Sigmoid colon (tissue), 7 donors: Measurements from ENCODE around the gene BPIFB2. TPM values are rescaled to one million over a fixed set of nuclear protein-coding genes. Genes with fewer than 3 reads are reported as not detected.
"Not testable (repeated sequence)": the region's sequence is repeated elsewhere in the genome, so short reads cannot be mapped to it uniquely, and the experiment has no call there.

Experiments
- DNase-seq: peaks from one replicate; pipeline ENCODE4 v3.0.0-alpha.2; 2019
- H3K27ac ChIP-seq, 4 donors: fragments of 200-600 bp; sonication (generic); one replicate each; pipeline ENCODE4 v1.5.1; 2016 to 2019; ENCODE audit warnings: mild to moderate bottlenecking in 1 of 4
- H3K27me3 ChIP-seq, 3 donors: fragments of 200-600 bp; sonication (generic); one replicate each; pipeline ENCODE4 v1.5.1; 2019; ENCODE audit warnings: mild to moderate bottlenecking in 1 of 3
- H3K36me3 ChIP-seq, 4 donors: fragments of 200-600 bp; sonication (generic); one replicate each; pipeline ENCODE4 v1.5.1; 2016 to 2019
- H3K4me1 ChIP-seq, 4 donors: fragments of 200-600 bp; sonication (generic); one replicate each; pipeline ENCODE4 v1.5.1; 2017 to 2019
- H3K4me3 ChIP-seq, 4 donors: fragments of 200-600 bp; sonication (generic); one replicate each; pipeline ENCODE4 v1.5.1; 2017 to 2019; ENCODE audit warnings: mild to moderate bottlenecking in 2 of 4, moderate library complexity in 1 of 4
- H3K9me3 ChIP-seq, 4 donors: fragments of 200-600 bp in 3 of 4; sonication (generic) in 3 of 4; one replicate each; pipeline versions ENCODE4 v1.5.1 to v1.6.1; 2013 to 2019
- EP300 ChIP-seq, 4 donors: sonication (generic); formaldehyde crosslinking; IDR thresholded peaks; one replicate each; pipeline ENCODE4 v1.6.1; 2017; ENCODE audit warnings: antibody characterized with exemption in 4 of 4
- POLR2A ChIP-seq, 2 donors: fragments of 450-650 bp; IDR thresholded peaks; one replicate each; pipeline ENCODE4 v1.6.1; 2016; ENCODE audit warnings: antibody characterized with exemption in 2 of 2, mild to moderate bottlenecking in 2 of 2, moderate library complexity in 2 of 2
- POLR2AphosphoS5 ChIP-seq, 4 donors: sonication (generic); formaldehyde crosslinking; IDR thresholded peaks; one replicate each; pipeline ENCODE4 v1.6.1; 2017; ENCODE audit warnings: antibody characterized with exemption in 4 of 4
- WGBS, 2 donors: extraction: QIAGEN DNeasy Blood & Tissue Kit; methylation state at CpG; one replicate each; pipeline ENCODE4 v1.1.7; 2013; 5-methylcytosine and 5-hydroxymethylcytosine counted together
- intact Hi-C: fragments of 100-400 bp; cut with DNase I; formaldehyde crosslinking; loops from one replicate; pipeline ENCODE4 v1.15.1; 2023
- polyA plus RNA-seq, 3 donors: library from polyadenylated mRNA; stranded (reverse); fragments of 200-250 nt; gene quantifications; one replicate each; pipeline ENCODE4 v1.2.3, GENCODE V29; 2013
- total RNA-seq, 4 donors: library from RNA; depleted of rRNA; stranded (reverse); fragments of >200 nt; gene quantifications; one replicate each; pipeline ENCODE4 v1.1.0, GENCODE V29; 2016
- TF ChIP-seq, protein P1 (sequence below), 4 experiments: fragments of 450-650 bp in 3 of 4; fragments of 200-600 bp in 1 of 4; IDR thresholded peaks; one replicate each; pipeline ENCODE4 v1.5.1; 2016 to 2019; ENCODE audit warnings: antibody characterized with exemption in 4 of 4, mild to moderate bottlenecking in 3 of 4, moderate library complexity in 2 of 4
- donor health status: healthy with polysubstance abuse.
- donor health status: Bipolar disorder and iron deficiency.
- donor health status: healthy.

The BPIFB2 gene
- total and polyA plus RNA-seq, 7 donors: not detected

- TF ChIP-seq POLR2A (IDR thresholded peaks at IDR 0.05): no peak
- TF ChIP-seq EP300 (IDR thresholded peaks at IDR 0.05): no peak
- TF ChIP-seq POLR2AphosphoS5 (IDR thresholded peaks at IDR 0.05): no peak
- TF ChIP-seq, protein P1, sequence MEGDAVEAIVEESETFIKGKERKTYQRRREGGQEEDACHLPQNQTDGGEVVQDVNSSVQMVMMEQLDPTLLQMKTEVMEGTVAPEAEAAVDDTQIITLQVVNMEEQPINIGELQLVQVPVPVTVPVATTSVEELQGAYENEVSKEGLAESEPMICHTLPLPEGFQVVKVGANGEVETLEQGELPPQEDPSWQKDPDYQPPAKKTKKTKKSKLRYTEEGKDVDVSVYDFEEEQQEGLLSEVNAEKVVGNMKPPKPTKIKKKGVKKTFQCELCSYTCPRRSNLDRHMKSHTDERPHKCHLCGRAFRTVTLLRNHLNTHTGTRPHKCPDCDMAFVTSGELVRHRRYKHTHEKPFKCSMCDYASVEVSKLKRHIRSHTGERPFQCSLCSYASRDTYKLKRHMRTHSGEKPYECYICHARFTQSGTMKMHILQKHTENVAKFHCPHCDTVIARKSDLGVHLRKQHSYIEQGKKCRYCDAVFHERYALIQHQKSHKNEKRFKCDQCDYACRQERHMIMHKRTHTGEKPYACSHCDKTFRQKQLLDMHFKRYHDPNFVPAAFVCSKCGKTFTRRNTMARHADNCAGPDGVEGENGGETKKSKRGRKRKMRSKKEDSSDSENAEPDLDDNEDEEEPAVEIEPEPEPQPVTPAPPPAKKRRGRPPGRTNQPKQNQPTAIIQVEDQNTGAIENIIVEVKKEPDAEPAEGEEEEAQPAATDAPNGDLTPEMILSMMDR (IDR thresholded peaks at IDR 0.05): no peak
- peak; percentile 47 for DNase-seq
- WGBS, 2 donors: 82 to 89% methylated on average over 28 of the region's 28 CpGs
- H3K27ac ChIP-seq: no peak overlapping the region
- H3K27me3 ChIP-seq: no peaks in the 10 kb centered on the region
- H3K9me3 ChIP-seq: peaks cover 0 to 10% (median 4%) of the 10 kb centered on the region in 4 donors
- no peaks in the 10 kb centered on the region for H3K36me3 ChIP-seq
- H3K4me1 ChIP-seq: no peaks in the 10 kb centered on the region
- no peak overlapping the region for H3K4me3 ChIP-seq
- intact Hi-C loops: loop anchor here (10.0 kb wide), 1 partner anchor 64 kb away; no protein-coding TSS in a partner anchor
Observed at GRCh38 chr20:32960849-32961731, 46.4 kb upstream of the BPIFB2 start.

GRCh38 chr20:32962053-32962452 is 45.5 kb upstream of the BPIFB2 start:
- DNase-seq: peak; percentile 22
- Histone ChIP-seq H3K9me3 (peaks cover 0 to 6% (median 2%) of the 10 kb centered on the region in 4 donors), H3K4me1 (no peaks in the 10 kb centered on the region), H3K27me3 (no peaks in the 10 kb centered on the region), H3K27ac (no peak overlapping the region), H3K4me3 (no peak overlapping the region), H3K36me3 (no peaks in the 10 kb centered on the region)
- intact Hi-C loops: loop anchor here (10.0 kb wide), 1 partner anchor 63 kb away; no protein-coding TSS in a partner anchor
- WGBS, 2 donors: 77 to 87% methylated on average over 5 of the region's 5 CpGs
- TF ChIP-seq POLR2AphosphoS5 (IDR thresholded peaks at IDR 0.05): no peak
- TF ChIP-seq POLR2A (IDR thresholded peaks at IDR 0.05): no peak
- no peak for TF ChIP-seq EP300 (IDR thresholded peaks at IDR 0.05)
- TF ChIP-seq, protein P1 (IDR thresholded peaks at IDR 0.05): no peak

GRCh38 chr20:32962646-32963045 is 44.9 kb upstream of the BPIFB2 start:
- not testable (repeated sequence) for H3K4me3 ChIP-seq, H3K9me3 ChIP-seq, H3K4me1 ChIP-seq, H3K27me3 ChIP-seq, H3K36me3 ChIP-seq, H3K27ac ChIP-seq
- WGBS, 2 donors: 66 to 84% methylated on average over 11 of the region's 11 CpGs
- intact Hi-C loops: loop anchor here (10.0 kb wide), 1 partner anchor 62 kb away; no protein-coding TSS in a partner anchor
- DNase-seq: peak; percentile 22

- no peaks in the 10 kb centered on the region for H3K27me3 ChIP-seq
- H3K27ac ChIP-seq: no peak overlapping the region
- no peaks in the 10 kb centered on the region for H3K4me1 ChIP-seq
- peak; percentile 36 for DNase-seq
- no peaks in the 10 kb centered on the region for H3K9me3 ChIP-seq
- H3K36me3 ChIP-seq: no peaks in the 10 kb centered on the region
- H3K4me3 ChIP-seq: no peak overlapping the region
- TF ChIP-seq POLR2AphosphoS5 (IDR thresholded peaks at IDR 0.05): no peak
- TF ChIP-seq EP300 (IDR thresholded peaks at IDR 0.05): no peak
- TF ChIP-seq, protein P1 (IDR thresholded peaks at IDR 0.05): no peak
- TF ChIP-seq POLR2A (IDR thresholded peaks at IDR 0.05): no peak
- 44 to 69% methylated on average over 5 of the region's 5 CpGs for WGBS, 2 donors
- intact Hi-C loops: loop anchor here (10.0 kb wide), 1 partner anchor 62 kb away; no protein-coding TSS in a partner anchor
Observed at GRCh38 chr20:32963176-32963575, 44.3 kb upstream of the BPIFB2 start.

GRCh38 chr20:32964575-32964974 is 42.9 kb upstream of the BPIFB2 start:
- TF ChIP-seq, protein P1 (IDR thresholded peaks at IDR 0.05): no peak
- TF ChIP-seq EP300 (IDR thresholded peaks at IDR 0.05) (no peak), POLR2AphosphoS5 (IDR thresholded peaks at IDR 0.05) (no peak), POLR2A (IDR thresholded peaks at IDR 0.05) (no peak)
- WGBS, 2 donors: 86 to 90% methylated on average over 6 of the region's 6 CpGs
- Histone ChIP-seq H3K36me3 (no peaks in the 10 kb centered on the region), H3K27ac (no peak overlapping the region), H3K4me3 (no peak overlapping the region), H3K27me3 (no peaks in the 10 kb centered on the region), H3K9me3 (no peaks in the 10 kb centered on the region), H3K4me1 (no peaks in the 10 kb centered on the region)
- peak; percentile 41 for DNase-seq
- intact Hi-C loops: loop anchor here (10.0 kb wide), 1 partner anchor 60 kb away; no protein-coding TSS in a partner anchor
